HL-60 (cell line): ENCODE results near the gene NCK2.

Experiments
- DNase-seq, 2 experiments: peaks; one replicate each; pipeline ENCODE4 v3.0.0-alpha.2; 2010 to 2020; ENCODE audit warnings: low read depth in 1 of 2, low spot score in 1 of 2
- H3K27ac ChIP-seq: fragments of 250-450 bp; sonication (Bioruptor Pico); replicated peaks from 2 replicates; pipeline ENCODE4 v1.5.1; 2020; ENCODE audit warnings: mild to moderate bottlenecking, moderate library complexity
- H3K27me3 ChIP-seq: fragments of 250-450 bp; sonication (Bioruptor Pico); 2 replicates; pipeline ENCODE4 v1.5.1; 2021; ENCODE audit warnings: mild to moderate bottlenecking, moderate library complexity; ENCODE audit not compliant: insufficient read depth, poor library complexity, severe bottlenecking
- H3K4me3 ChIP-seq: replicated peaks from 2 replicates; pipeline ENCODE4 v1.5.1; 2011; ENCODE audit warnings: mild to moderate bottlenecking, control low read depth, low read length; ENCODE audit not compliant: insufficient read depth
- GABPA ChIP-seq: IDR thresholded peaks from 2 replicates; pipeline ENCODE4 v1.6.1; 2012; ENCODE audit warnings: low read depth
- POLR2AphosphoS5 ChIP-seq: IDR thresholded peaks from 2 replicates; pipeline ENCODE4 v1.6.1; 2012; ENCODE audit warnings: low read depth
- REST ChIP-seq: IDR thresholded peaks from 2 replicates; pipeline ENCODE4 v1.6.1; 2012; ENCODE audit warnings: low read depth; ENCODE audit not compliant: insufficient replicate concordance
- SPI1 ChIP-seq: IDR thresholded peaks from 2 replicates; pipeline ENCODE4 v1.6.1; 2012; ENCODE audit warnings: low read depth, mild to moderate bottlenecking, borderline replicate concordance
- TF ChIP-seq, protein P1 (sequence below): IDR thresholded peaks from one replicate; pipeline ENCODE4 v1.5.1; 2011; ENCODE audit warnings: low read length, control low read depth, inconsistent platforms; ENCODE audit not compliant: insufficient read depth

Gene NCK2

GRCh38 chr2:105804266-105804665 lies 59.6 kb downstream of the NCK2 start:
- no peak for DNase-seq
- TF ChIP-seq REST (no peak), POLR2AphosphoS5 (no peak), GABPA (no peak), SPI1 (no peak)
- TF ChIP-seq, protein P1, sequence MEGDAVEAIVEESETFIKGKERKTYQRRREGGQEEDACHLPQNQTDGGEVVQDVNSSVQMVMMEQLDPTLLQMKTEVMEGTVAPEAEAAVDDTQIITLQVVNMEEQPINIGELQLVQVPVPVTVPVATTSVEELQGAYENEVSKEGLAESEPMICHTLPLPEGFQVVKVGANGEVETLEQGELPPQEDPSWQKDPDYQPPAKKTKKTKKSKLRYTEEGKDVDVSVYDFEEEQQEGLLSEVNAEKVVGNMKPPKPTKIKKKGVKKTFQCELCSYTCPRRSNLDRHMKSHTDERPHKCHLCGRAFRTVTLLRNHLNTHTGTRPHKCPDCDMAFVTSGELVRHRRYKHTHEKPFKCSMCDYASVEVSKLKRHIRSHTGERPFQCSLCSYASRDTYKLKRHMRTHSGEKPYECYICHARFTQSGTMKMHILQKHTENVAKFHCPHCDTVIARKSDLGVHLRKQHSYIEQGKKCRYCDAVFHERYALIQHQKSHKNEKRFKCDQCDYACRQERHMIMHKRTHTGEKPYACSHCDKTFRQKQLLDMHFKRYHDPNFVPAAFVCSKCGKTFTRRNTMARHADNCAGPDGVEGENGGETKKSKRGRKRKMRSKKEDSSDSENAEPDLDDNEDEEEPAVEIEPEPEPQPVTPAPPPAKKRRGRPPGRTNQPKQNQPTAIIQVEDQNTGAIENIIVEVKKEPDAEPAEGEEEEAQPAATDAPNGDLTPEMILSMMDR = no peak
- Histone ChIP-seq H3K27ac (0 out of 2 replicates have a peak overlapping the region, but pooled peaks have one; percentile 13), H3K4me3 (no peak overlapping the region), H3K27me3 (no peaks in the 10 kb centered on the region)

GRCh38 chr2:105806996-105807395 lies 62.3 kb downstream of the NCK2 start:
- Histone ChIP-seq H3K4me3 (no peak overlapping the region), H3K27ac (no peak overlapping the region), H3K27me3 (no peaks in the 10 kb centered on the region)
- TF ChIP-seq GABPA (no peak), SPI1 (no peak), POLR2AphosphoS5 (no peak), REST (no peak)
- TF ChIP-seq, protein P1 = no peak
- DNase-seq = no peak

GRCh38 chr2:105808423-105809096 lies 63.8 kb downstream of the NCK2 start:
- no peak for DNase-seq
- no peak overlapping the region for H3K27ac ChIP-seq
- H3K4me3 ChIP-seq = no peak overlapping the region
- TF ChIP-seq SPI1 (no peak), REST (no peak), POLR2AphosphoS5 (no peak), GABPA (no peak)
- TF ChIP-seq, protein P1 = no peak
- H3K27me3 ChIP-seq = no peaks in the 10 kb centered on the region
